Renal cortical epithelial cell (primary cell): Measurements from ENCODE around the gene HTR1D. TPM values are rescaled to one million over a fixed set of nuclear protein-coding genes. Genes with fewer than 3 reads are reported as not detected.
A peak's percentile ranks its signal among the peaks of the same experiment; 100 is the strongest.
"Not testable (repeated sequence)": the region's sequence is repeated elsewhere in the genome, so short reads cannot be mapped to it uniquely, and the experiment has no call there.

ENCODE experiments used
- DNase-seq: peaks from one replicate; pipeline ENCODE4 v3.0.0-alpha.2; 2011; ENCODE audit warnings: low read depth
- total RNA-seq: library from RNA; depleted of rRNA; stranded (reverse); fragments of >200 nt; gene quantifications from 2 replicates; pipeline ENCODE4 v1.2.3, GENCODE V29; 2014

Gene HTR1D
- total RNA-seq, result under 0.01 TPM in 1 of 2 replicates, not detected in the other

- no peak for DNase-seq
Observed at GRCh38 chr1:23217421-23218115, at the start of gene HTR1D. TSS of gene HTR1D (minus strand) at chr1:23217502. CDS start at chr1:23194219, 23,283 bp downstream.

GRCh38 chr1:23263380-23263887, 46.1 kb upstream of the HTR1D start:
- no peak for DNase-seq

GRCh38 chr1:23258082-23258481, 40.8 kb upstream of the HTR1D start:
- DNase-seq, result not testable (repeated sequence)

GRCh38 chr1:23257371-23257770, 40.1 kb upstream of the HTR1D start:
- DNase-seq, result not testable (repeated sequence)

- DNase-seq, result no peak
Observed at GRCh38 chr1:23254584-23254983, 37.3 kb upstream of the HTR1D start.

- DNase-seq, result peak; percentile 6
Observed at GRCh38 chr1:23251812-23252211, 34.5 kb upstream of the HTR1D start.

- DNase-seq, result no peak
Observed at GRCh38 chr1:23249787-23250454, 32.6 kb upstream of the HTR1D start.

GRCh38 chr1:23247276-23247675, 30.0 kb upstream of the HTR1D start:
- no peak for DNase-seq

GRCh38 chr1:23246274-23246673, 29.0 kb upstream of the HTR1D start:
- DNase-seq, result no peak

- no peak for DNase-seq
Observed at GRCh38 chr1:23244256-23244761, 27.0 kb upstream of the HTR1D start.

GRCh38 chr1:23242414-23242813, 25.1 kb upstream of the HTR1D start:
- DNase-seq, result no peak

- no peak for DNase-seq
Observed at GRCh38 chr1:23239638-23240295, 22.5 kb upstream of the HTR1D start.

GRCh38 chr1:23238565-23238964, 21.3 kb upstream of the HTR1D start:
- DNase-seq, result no peak

GRCh38 chr1:23237508-23237907, 20.2 kb upstream of the HTR1D start:
- DNase-seq, result no peak

- no peak for DNase-seq
Observed at GRCh38 chr1:23227806-23228205, 10.5 kb upstream of the HTR1D start.

- peak; percentile 8 for DNase-seq
Observed at GRCh38 chr1:23224739-23225648, 7.7 kb upstream of the HTR1D start.

GRCh38 chr1:23223963-23224362, 6.7 kb upstream of the HTR1D start:
- not testable (repeated sequence) for DNase-seq

- not testable (repeated sequence) for DNase-seq
Observed at GRCh38 chr1:23223490-23223951, 6.2 kb upstream of the HTR1D start.

- no peak for DNase-seq
Observed at GRCh38 chr1:23222742-23223141, 5.4 kb upstream of the HTR1D start.

- no peak for DNase-seq
Observed at GRCh38 chr1:23222331-23222730, 5.0 kb upstream of the HTR1D start.

GRCh38 chr1:23221107-23221506, 3.8 kb upstream of the HTR1D start:
- no peak for DNase-seq
